Activated T-cell treated with anti-CD3 and anti-CD28 coated beads, Interleukin-2, amount 50 U/mL, for 72 hours (primary cell): ENCODE results near the gene REC8. TPM values are rescaled to one million over a fixed set of nuclear protein-coding genes. Genes with fewer than 3 reads are reported as not detected.

ENCODE experiments used
- ATAC-seq, 2 donors: fragments of 150-1000 bp; cut with Tn5 transposase; replicated peaks in 1 of 2; 2 replicates each; pipeline ENCODE4 v1.10.0; 2021; ENCODE audit warnings: moderate library complexity in 2 of 2, mild to moderate bottlenecking in 1 of 2
- DNase-seq, 2 donors: peaks; one replicate each; pipeline ENCODE4 v3.0.0; 2021 to 2022; ENCODE audit warnings: mixed read lengths in 1 of 2
- H3K27ac Mint-ChIP-seq: one replicate; pipeline ENCODE4 v1.8.0; 2022; ENCODE audit warnings: mild to moderate bottlenecking, moderate library complexity, mixed read lengths
- H3K27me3 Mint-ChIP-seq: one replicate; pipeline ENCODE4 v1.8.0; 2022; ENCODE audit warnings: low read depth, mixed read lengths
- H3K36me3 Mint-ChIP-seq, 2 donors: one replicate each; pipeline ENCODE4 v1.8.0; 2022; ENCODE audit warnings: mixed read lengths in 2 of 2, mild to moderate bottlenecking in 1 of 2; ENCODE audit not compliant: insufficient read depth in 2 of 2
- H3K4me1 Mint-ChIP-seq: one replicate; pipeline ENCODE4 v1.8.0; 2022; ENCODE audit warnings: low read depth, mixed read lengths
- H3K4me3 Mint-ChIP-seq, 2 donors: one replicate each; pipeline ENCODE4 v1.8.0; 2022; ENCODE audit warnings: mild to moderate bottlenecking in 2 of 2, mixed read lengths in 2 of 2, moderate library complexity in 2 of 2
- H3K9me3 Mint-ChIP-seq, 2 donors: one replicate each; pipeline ENCODE4 v1.8.0; 2022; ENCODE audit warnings: mixed read lengths in 2 of 2
- total RNA-seq, 2 donors: library from RNA; stranded (reverse); gene quantifications; one replicate each; pipeline ENCODE4 v1.2.3, GENCODE V29; 2022

REC8 gene
- total RNA-seq, 2 donors from 2014 or later, result 48.0 to 57.9 TPM

DNA sequence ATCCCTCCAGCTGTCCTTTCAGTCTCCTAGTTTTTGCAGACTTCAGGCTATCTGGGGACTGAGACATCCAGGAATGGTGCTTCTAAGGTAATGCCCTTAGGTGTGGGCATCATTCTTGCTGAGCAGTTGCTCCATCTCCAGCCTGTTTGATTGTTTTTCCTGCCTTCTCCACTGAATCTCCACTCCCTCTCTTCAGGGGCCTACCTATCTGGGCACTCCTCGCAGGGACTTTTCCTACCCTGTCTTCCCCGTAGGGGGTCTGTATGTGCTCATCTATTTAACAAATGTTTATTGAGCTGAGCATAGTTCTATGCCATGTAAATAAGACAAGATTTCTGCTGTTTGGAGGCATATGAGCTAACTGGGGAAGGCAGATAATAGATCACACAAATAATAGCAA is 38.9 kb upstream of the REC8 start:
- Mint-ChIP-seq H3K27me3 (no peaks in the 10 kb centered on the region), H3K4me3 (peak overlapping the region; percentile 54 to 64), H3K27ac (peak overlapping the region; percentile 42), H3K4me1 (peaks cover 44% of the 10 kb centered on the region), H3K9me3 (no peaks in the 10 kb centered on the region), H3K36me3 (peaks cover 4 to 6% of the 10 kb centered on the region in 2 donors)
- DNase-seq, result no peak
- ATAC-seq, result no peak

DNA sequence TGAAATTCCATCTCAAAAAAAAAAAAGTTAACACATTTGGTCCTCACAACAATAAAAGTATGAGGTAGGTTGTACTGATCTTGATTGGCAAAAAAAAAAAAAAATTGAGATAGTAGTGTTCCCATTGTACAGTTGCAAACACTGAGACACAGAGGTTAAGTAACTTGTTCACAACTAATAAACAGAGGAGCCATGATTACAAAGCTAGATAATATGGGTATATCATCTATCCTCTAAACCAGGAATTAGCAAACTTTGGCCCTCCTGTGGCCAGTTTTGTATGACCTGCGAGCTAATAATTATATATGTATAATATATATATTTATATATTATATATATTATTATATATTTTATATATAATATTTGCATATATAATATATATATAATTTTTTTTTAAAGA is 38.1 kb upstream of the REC8 start:
- DNase-seq, result no peak
- Mint-ChIP-seq H3K9me3 (no peaks in the 10 kb centered on the region), H3K36me3 (peaks cover 8 to 10% of the 10 kb centered on the region in 2 donors), H3K27ac (no peak overlapping the region), H3K4me1 (peaks cover 49% of the 10 kb centered on the region), H3K27me3 (no peaks in the 10 kb centered on the region), H3K4me3 (no peak overlapping the region)
- ATAC-seq, result no peak

DNA sequence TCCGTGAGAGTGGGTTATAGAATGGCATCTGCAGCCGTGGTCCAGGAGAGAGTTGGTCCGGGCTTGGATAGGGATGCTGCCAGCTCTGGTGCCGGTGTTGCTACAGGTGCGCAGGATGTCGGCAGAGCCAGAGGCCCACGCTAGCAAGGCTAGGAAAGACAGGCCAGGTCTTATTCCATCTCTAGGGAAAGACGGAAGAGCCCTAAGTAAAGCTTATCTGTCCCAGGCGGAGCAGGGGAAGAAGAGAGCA is 36.4 kb upstream of the REC8 start:
- H3K27me3 Mint-ChIP-seq, result no peaks in the 10 kb centered on the region
- H3K27ac Mint-ChIP-seq, result peak overlapping the region; percentile 90
- no peaks in the 10 kb centered on the region for H3K9me3 Mint-ChIP-seq
- peak overlapping the region; percentile 92 to 95 for H3K4me3 Mint-ChIP-seq
- H3K36me3 Mint-ChIP-seq, result peaks cover 11 to 18% of the 10 kb centered on the region in 2 donors
- peaks cover 61% of the 10 kb centered on the region for H3K4me1 Mint-ChIP-seq
- ATAC-seq (peak; percentile 0 to 1), DNase-seq (no peak)

DNA sequence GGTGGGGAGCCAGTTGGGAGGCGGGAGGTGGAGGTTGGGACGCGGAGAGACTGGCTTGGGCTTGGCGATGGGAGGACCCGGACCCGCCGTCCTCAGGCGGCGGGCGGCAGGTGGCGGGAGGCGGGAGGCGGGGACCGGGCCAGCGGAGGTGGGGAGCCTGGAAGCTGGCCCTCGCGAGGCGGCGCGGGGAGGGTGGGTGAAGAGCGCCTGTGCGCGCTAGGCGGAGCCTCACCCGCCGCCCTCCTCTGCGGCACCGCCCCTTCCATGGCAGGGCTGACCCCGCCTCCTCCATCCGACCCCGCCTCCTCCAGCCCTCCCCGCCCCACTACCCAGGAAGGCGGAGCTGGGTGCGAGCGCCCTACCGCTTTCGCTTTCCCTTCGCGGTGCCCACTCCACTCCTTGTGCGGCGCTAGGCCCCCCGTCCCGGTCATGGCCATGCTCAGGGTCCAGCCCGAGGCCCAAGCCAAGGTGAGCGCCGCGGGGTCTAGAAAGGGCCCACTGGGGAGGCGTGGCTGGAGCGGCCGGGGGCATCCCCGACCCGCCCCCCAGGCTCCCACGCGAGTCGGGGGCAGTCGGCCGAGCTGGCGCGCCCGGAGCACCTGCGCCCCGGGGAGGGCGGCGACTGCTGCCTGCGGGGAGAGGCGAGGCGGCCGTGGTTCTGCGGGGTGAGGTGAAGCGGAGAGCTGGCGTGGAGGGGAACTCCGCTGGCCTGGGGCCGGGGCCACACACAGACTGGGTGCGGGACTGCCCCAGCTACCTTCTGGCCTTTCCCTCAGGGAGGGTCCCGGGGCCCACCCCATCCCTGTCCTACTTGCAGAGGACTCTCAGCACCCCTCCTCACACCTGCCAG is 35.8 kb upstream of the REC8 start, which contains the start of gene PSME1:
Gene PSME1 (plus strand): TSS at position 361 of the 850 bp plus-strand sequence. CDS start 69 bp downstream, at position 430.
- H3K27ac Mint-ChIP-seq, result peak within 1 kb of the TSS; percentile 91
- H3K27me3 Mint-ChIP-seq, result no peaks in the 10 kb centered on the region
- H3K4me1 Mint-ChIP-seq, result peaks cover 61% of the 10 kb centered on the region
- no peaks in the 10 kb centered on the region for H3K9me3 Mint-ChIP-seq
- peaks cover 11 to 21% of the 10 kb centered on the region in 2 donors for H3K36me3 Mint-ChIP-seq
- H3K4me3 Mint-ChIP-seq, result peak within 1 kb of the TSS; percentile 92 to 95
- ATAC-seq (peak; percentile 94 to 97), DNase-seq (peak; percentile 95 to 97)

DNA sequence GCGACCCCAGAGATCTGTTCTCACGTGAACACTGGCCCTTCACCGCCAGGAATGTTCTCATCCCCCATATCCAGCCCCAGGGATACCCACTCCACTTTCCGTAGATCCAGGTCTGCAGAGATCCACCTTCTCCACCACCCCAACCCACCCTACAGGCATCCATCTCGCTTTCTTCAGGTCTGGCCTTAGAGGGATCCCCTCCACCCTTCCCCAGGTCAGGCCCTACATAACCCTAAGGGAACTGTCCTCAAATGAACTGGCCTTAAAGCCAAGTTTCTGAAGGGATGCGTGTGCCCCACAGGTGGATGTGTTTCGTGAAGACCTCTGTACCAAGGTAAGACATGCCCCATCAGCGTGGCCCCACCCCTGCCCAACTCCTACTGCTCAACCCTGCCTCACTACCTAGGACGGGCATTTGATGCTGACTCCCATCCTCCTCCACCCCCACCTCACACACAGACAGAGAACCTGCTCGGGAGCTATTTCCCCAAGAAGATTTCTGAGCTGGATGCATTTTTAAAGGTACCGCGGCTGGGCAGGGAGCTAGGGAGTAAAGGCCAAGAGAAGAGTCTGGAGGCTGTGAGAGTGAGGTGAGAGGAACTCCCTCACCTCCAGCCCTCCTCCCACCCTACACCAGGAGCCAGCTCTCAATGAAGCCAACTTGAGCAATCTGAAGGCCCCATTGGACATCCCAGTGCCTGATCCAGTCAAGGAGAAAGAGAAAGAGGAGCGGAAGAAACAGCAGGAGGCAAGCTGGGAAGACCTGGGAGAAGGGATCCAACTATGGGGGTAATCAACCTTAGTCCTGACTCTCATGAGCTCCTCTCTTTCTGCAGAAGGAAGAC is 35.0 kb upstream of the REC8 start:
- peak overlapping the region; percentile 91 for H3K27ac Mint-ChIP-seq
- no peak for DNase-seq
- peaks cover 61% of the 10 kb centered on the region for H3K4me1 Mint-ChIP-seq
- H3K36me3 Mint-ChIP-seq, result peaks cover 11 to 22% of the 10 kb centered on the region in 2 donors
- no peaks in the 10 kb centered on the region for H3K9me3 Mint-ChIP-seq
- H3K27me3 Mint-ChIP-seq, result no peaks in the 10 kb centered on the region
- peak overlapping the region; percentile 92 to 95 for H3K4me3 Mint-ChIP-seq
- ATAC-seq, result no peak

DNA sequence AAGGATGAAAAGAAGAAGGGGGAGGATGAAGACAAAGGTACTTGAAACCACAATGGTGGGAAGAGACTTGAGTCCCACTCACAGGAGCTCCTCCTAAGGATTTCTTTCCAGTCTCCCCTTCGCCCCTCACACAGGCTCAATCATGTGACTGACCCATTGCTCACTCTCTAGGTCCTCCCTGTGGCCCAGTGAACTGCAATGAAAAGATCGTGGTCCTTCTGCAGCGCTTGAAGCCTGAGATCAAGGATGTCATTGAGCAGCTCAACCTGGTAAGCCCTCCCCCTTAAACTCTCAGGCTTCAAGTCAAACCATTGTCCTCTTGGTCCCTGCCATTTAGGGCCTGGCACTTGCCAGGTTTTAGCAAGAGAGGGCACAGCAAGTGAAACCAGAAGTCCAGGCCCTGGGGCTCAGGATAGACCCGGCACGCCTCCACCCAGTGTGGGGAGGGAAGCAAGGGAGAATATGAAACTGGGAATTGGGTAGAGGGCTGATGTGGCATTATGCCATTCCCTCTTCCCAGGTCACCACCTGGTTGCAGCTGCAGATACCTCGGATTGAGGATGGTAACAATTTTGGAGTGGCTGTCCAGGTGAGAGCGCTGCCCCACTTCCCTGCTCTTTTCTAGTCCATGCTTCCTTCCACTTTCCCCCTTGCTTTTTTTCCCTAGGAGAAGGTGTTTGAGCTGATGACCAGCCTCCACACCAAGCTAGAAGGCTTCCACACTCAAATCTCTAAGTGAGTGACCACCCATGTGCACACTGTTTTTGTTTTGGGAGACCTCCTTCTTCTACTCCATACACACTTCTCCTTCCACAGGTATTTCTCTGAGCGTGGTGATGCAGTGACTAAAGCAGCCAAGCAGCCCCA is 34.1 kb upstream of the REC8 start:
- peak overlapping the region; percentile 91 for H3K27ac Mint-ChIP-seq
- H3K36me3 Mint-ChIP-seq, result peaks cover 13 to 25% of the 10 kb centered on the region in 2 donors
- no peaks in the 10 kb centered on the region for H3K27me3 Mint-ChIP-seq
- H3K4me1 Mint-ChIP-seq, result peaks cover 61% of the 10 kb centered on the region
- no peaks in the 10 kb centered on the region for H3K9me3 Mint-ChIP-seq
- DNase-seq, result no peak
- H3K4me3 Mint-ChIP-seq, result peak overlapping the region; percentile 92 to 95
- no peak for ATAC-seq

DNA sequence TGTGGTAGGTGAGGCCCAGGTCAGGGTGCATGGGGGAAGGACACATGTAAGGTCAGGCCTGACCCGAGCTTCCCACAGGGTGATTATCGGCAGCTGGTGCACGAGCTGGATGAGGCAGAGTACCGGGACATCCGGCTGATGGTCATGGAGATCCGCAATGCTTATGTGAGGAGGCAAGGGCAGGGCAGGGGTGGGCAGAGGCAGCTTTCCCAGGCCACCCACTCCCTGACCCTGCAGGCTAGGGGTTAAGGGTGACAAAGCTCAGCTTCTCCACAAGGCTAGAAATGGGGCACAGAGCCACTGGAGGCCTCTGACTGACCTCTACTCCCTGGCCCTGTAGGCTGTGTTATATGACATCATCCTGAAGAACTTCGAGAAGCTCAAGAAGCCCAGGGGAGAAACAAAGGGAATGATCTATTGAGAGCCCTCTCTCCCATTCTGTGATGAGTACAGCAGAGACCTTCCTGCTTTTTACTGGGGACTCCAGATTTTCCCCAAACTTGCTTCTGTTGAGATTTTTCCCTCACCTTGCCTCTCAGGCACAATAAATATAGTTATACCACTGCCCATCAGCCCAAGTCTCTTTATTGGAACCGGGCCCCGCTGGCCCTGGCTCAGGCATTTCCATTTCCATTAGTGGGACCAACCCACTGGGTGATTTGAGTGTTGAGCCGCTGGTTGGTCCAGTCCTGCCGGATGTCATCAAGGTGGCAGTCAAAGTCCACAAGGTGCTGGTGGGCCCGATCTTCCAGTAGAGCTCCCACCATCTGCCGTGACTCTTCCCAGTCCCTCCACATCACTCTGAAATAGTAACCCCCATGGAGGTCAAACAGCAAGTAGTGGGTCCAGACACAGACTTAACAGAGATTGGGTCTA is 33.2 kb upstream of the REC8 start:
- Mint-ChIP-seq H3K27me3 (no peaks in the 10 kb centered on the region), H3K27ac (peak overlapping the region; percentile 90), H3K9me3 (no peaks in the 10 kb centered on the region), H3K4me1 (peaks cover 63% of the 10 kb centered on the region), H3K36me3 (peaks cover 17 to 29% of the 10 kb centered on the region in 2 donors), H3K4me3 (peak overlapping the region; percentile 94 to 99)
- ATAC-seq (no peak), DNase-seq (no peak)

DNA sequence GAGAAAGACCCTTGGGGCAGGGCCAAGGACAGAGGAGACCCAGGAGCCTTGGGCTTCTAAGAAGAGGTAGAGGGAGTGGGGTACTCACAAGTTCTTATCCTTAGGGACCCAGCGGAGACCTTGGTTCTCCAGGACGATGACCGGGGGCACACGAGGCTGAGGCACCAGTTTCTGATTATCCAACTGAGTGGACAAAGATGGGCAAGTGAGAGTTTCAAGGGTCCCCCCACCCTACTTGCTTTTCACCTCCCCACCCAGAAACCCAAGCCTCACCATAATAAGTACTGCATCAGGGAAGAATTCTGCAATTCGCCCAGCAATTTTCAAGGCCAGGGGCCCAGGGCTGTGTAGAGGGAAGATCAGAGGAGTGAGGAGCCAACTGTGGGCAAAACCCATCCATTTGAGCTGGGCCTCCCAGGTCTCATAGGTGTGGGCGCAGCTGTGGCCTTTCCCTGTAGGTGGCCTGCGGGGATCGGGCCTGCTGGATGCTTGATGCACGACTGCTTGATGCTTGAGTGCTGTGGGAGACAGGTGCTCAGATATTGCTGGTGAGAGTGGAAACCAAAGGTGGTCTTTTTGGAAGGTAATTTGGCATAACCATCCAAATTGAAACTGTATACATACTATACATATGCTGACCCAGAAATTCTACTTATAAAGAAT is 32.5 kb upstream of the REC8 start:
- Mint-ChIP-seq H3K27ac (peak overlapping the region; percentile 90), H3K4me3 (peak overlapping the region; percentile 94 to 99)
- DNase-seq, result peak in 1 of 2 donors; percentile 45

DNA sequence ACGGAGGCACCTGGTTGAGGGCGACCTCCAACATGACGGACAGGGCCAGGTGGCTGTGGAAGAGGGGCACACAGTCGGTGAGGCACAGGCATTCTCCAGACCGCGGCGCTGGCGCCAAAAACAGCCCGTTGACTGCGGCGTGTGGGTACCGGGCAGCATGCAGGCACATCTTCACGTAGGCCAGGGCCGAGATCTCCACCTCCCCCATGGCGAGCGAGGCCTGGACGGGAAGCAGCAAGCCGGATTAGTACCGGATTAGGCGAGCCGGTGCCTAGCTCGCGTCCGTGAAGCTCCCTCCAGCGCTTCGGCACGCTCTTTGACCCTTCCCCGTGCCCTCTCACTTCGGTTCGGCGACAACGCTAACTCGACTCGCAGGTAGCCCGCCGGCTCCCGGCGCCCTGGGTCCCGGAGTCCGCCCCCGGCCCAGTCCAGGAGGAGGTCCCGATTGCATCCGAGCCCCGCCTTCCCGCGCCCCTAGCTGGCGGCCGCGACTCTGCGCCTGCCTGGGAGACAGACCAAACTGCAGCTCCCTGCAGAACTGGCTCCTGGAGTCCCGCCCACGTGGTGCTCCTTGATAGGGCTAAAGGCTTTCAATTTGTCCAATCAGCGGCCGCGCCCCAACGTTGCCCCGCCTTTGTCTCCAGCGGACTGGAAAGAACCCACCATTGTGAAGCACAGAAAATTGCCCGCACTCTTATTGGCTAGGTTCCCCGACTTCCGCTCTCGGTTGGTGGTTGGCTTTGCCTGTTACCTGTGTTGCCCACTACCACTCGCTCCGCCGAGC is 30.6 kb upstream of the REC8 start, which contains the start of gene EMC9:
Gene EMC9 (minus strand): TSS at position 495 of the 784 bp plus-strand sequence. CDS start 287 bp downstream, at position 208.
- H3K27ac Mint-ChIP-seq, result peak within 1 kb of the TSS; percentile 96
- peaks cover 78% of the 10 kb centered on the region for H3K4me1 Mint-ChIP-seq
- H3K4me3 Mint-ChIP-seq, result peak within 1 kb of the TSS; percentile 94 to 99
- H3K36me3 Mint-ChIP-seq, result peaks cover 28 to 39% of the 10 kb centered on the region in 2 donors
- ATAC-seq (peak; percentile 88), DNase-seq (peak; percentile 99 to 100)
- H3K9me3 Mint-ChIP-seq, result no peaks in the 10 kb centered on the region
- no peaks in the 10 kb centered on the region for H3K27me3 Mint-ChIP-seq

More for the DNA sequence above, 32.5 kb upstream of the REC8 start:
- Mint-ChIP-seq H3K9me3 (no peaks in the 10 kb centered on the region), H3K36me3 (peaks cover 20 to 33% of the 10 kb centered on the region in 2 donors), H3K27me3 (no peaks in the 10 kb centered on the region), H3K4me1 (peaks cover 71% of the 10 kb centered on the region)
- ATAC-seq, result no peak

DNA sequence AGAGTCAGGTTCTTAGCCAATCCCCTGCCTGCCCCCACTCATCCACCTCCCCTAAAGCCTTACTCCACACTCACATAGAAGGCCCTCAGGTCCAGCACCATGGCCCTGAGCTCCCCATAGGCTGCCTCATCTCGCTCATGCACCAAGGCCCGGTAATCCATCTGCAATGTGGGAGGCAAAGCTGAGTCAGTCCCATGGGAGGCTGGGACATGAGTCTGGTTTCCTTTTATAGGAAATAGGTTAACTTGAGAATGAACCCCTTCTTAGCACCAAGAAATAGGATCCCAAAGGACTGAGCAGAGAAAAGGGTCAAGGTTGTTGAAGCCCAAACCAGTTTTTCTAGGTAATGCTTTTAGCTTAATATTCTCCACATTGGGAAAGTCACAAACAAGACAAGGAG is 28.4 kb upstream of the REC8 start:
- peak overlapping the region in 1 of 2 donors; percentile 8 for H3K4me3 Mint-ChIP-seq
- ATAC-seq, result no peak
- no peak overlapping the region for H3K27ac Mint-ChIP-seq
- peaks cover 18 to 34% of the 10 kb centered on the region in 2 donors for H3K36me3 Mint-ChIP-seq
- no peak for DNase-seq
- H3K27me3 Mint-ChIP-seq, result no peaks in the 10 kb centered on the region
- peaks cover 63% of the 10 kb centered on the region for H3K4me1 Mint-ChIP-seq
- no peaks in the 10 kb centered on the region for H3K9me3 Mint-ChIP-seq

DNA sequence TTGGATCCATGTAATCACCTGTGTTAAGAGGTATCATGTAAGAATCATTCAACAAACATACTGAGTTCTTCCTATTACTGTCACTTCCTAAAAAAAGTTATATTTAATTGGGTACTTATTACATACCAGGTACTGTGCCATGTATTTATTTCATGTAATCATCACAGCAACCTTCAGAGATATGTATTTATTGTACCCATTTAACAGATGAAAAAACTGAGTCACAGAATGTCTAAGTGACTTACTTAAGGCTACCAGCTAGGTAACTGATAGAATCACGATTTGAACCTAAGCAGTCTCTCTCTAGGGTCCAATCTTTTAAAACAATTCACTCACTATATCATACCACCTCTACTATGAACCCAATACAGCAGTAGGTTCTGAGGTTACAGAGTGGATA is 27.4 kb upstream of the REC8 start:
- Mint-ChIP-seq H3K9me3 (no peaks in the 10 kb centered on the region), H3K36me3 (peaks cover 18 to 34% of the 10 kb centered on the region in 2 donors), H3K4me1 (peaks cover 63% of the 10 kb centered on the region), H3K4me3 (peak overlapping the region; percentile 22 to 93), H3K27me3 (no peaks in the 10 kb centered on the region), H3K27ac (peak overlapping the region; percentile 84)
- ATAC-seq (no peak), DNase-seq (no peak)
